ENCODE results near the gene EVA1B. TPM values are rescaled to one million over a fixed set of nuclear protein-coding genes. Genes with fewer than 3 reads are reported as not detected.

The EVA1B gene
- total RNA-seq, 1 experiment from 2014 or later = 5.5 TPM

DNA sequence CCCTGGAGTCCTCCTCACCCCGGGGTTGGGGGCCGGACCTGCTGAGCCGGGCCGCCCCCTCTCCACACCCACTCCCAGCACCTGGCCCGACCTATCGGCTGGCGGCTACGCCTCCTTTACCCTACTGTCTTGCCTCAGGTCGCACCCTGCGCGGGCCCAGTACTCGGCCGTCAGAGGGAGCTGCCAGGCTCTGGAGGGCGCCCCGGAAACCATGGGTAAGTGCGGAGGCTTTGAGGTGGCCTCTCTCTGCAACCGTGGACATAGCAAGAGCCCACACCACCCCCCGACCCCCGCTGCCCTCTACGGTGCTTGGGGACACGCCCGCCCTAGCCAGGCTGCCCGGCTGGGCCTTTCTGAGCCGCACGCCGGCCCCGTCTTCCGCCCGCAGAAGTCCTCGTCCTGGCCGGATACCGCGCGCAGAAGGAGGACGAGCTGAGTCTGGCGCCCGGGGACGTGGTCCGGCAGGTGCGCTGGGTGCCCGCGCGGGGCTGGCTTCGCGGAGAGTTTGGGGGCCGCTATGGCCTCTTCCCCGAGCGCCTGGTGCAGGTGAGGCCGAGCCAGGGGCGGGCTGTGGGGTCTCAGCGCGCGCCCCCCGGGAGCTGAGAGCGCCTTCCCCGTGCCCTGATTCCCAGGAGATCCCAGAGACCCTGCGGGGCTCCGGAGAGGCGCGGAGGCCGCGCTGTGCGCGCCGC is 17.1 kb downstream of the EVA1B start, which contains the start of gene SH3D21:
TSS of gene SH3D21 (plus strand) at position 159 of the 692 bp plus-strand sequence. CDS start at position 212, 53 bp downstream.
- no peak within 1 kb of the TSS for H2BK12ac ChIP-seq (ENCODE audit: insufficient read length, low read depth, low read length)
- no peak within 1 kb of the TSS for H3K4ac ChIP-seq (ENCODE audit: low read depth, low read length)
- H2AFZ ChIP-seq (ENCODE audit: low read length) = no peak within 1 kb of the TSS
- H3K4me1 ChIP-seq (ENCODE audit: insufficient read depth, low read length) = peaks cover 3% of the 10 kb centered on the region; the same call in 1 of the 2 replicates
- peak within 1 kb of the TSS; percentile 48 to 96 (median 96); a peak in 6 of 7 replicates for H3K27ac Mint-ChIP-seq
- H3K36me3 Mint-ChIP-seq (ENCODE audit: insufficient read depth in 1 of 3, low read depth in 3 of 3) = peaks cover 21 to 60% (median 59%) of the 10 kb centered on the region in 3 experiments
- peak within 1 kb of the TSS; percentile 90 for H3K4me2 ChIP-seq (ENCODE audit: insufficient read depth, insufficient read length, low read length)
- H3K56ac ChIP-seq (ENCODE audit: insufficient read length, low read depth, low read length) = no peak within 1 kb of the TSS
- H3K27me3 ChIP-seq (ENCODE audit: insufficient read depth, low read length) = no peaks in the 10 kb centered on the region
- H2BK5ac ChIP-seq (ENCODE audit: insufficient read length, low read length) = no peak within 1 kb of the TSS
- H3K9me3 ChIP-seq (ENCODE audit: control insufficient read depth, low read depth, low read length) = no peaks in the 10 kb centered on the region
- no peaks in the 10 kb centered on the region for H3K9me3 Mint-ChIP-seq
- no peak within 1 kb of the TSS for H4K5ac ChIP-seq (ENCODE audit: insufficient read length, low read depth, low read length)
- H3K79me1 ChIP-seq (ENCODE audit: insufficient read depth, low read depth, low read length, poor library complexity, severe bottlenecking) = no peaks in the 10 kb centered on the region
- H3K4me3 Mint-ChIP-seq = peak within 1 kb of the TSS; percentile 91 to 92
- H3K23ac ChIP-seq (ENCODE audit: insufficient read length, low read depth, low read length) = no peak within 1 kb of the TSS
- H2BK20ac ChIP-seq (ENCODE audit: low read depth, low read length, poor library complexity, severe bottlenecking) = no peak within 1 kb of the TSS
- H4K20me1 ChIP-seq (ENCODE audit: control insufficient read depth, insufficient read depth, insufficient read length) = no peaks in the 10 kb centered on the region
- H3K14ac ChIP-seq (ENCODE audit: insufficient read depth, low read length) = peak within 1 kb of the TSS; percentile 60; the same call in 1 of the 2 replicates
- H2AK5ac ChIP-seq (ENCODE audit: insufficient read length, low read length) = no peak within 1 kb of the TSS
- H3K9ac ChIP-seq (ENCODE audit: extremely low read depth, insufficient read length, low read length) = peak within 1 kb of the TSS; percentile 32
- WGBS (ENCODE audit: extremely low coverage, insufficient read length, low lambda C conversion rate) = no CpG with 5 or more reads among the region's 65 CpGs
- no peak within 1 kb of the TSS; the same call in 1 of the 2 replicates for H2BK15ac ChIP-seq (ENCODE audit: low read depth, low read length)
- H3K79me2 ChIP-seq (ENCODE audit: insufficient read depth, low read length) = no peaks in the 10 kb centered on the region
- no peak within 1 kb of the TSS for H3T11ph ChIP-seq (ENCODE audit: low read length)
- no peak within 1 kb of the TSS for H2BK120ac ChIP-seq (ENCODE audit: low read depth, low read length, poor library complexity, severe bottlenecking)
- peaks cover 8% of the 10 kb centered on the region for H3K23me2 ChIP-seq (ENCODE audit: insufficient read length, low read depth, low read length, poor library complexity, severe bottlenecking)
- H3K18ac ChIP-seq (ENCODE audit: insufficient read length, low read depth, low read length) = peak within 1 kb of the TSS; percentile 24
- peak; percentile 94 for DNase-seq
- no peak within 1 kb of the TSS for H4K91ac ChIP-seq (ENCODE audit: insufficient read length, low read depth, low read length)
- H3K27ac ChIP-seq (ENCODE audit: insufficient read length, low read depth, low read length) = no peak within 1 kb of the TSS
- H3K4me1 Mint-ChIP-seq = peaks cover 16 to 19% of the 10 kb centered on the region in 2 experiments
- H3K27me3 Mint-ChIP-seq (ENCODE audit: low read depth) = no peaks in the 10 kb centered on the region; the same call in 1 of the 2 replicates
- TF ChIP-seq, protein P1, sequence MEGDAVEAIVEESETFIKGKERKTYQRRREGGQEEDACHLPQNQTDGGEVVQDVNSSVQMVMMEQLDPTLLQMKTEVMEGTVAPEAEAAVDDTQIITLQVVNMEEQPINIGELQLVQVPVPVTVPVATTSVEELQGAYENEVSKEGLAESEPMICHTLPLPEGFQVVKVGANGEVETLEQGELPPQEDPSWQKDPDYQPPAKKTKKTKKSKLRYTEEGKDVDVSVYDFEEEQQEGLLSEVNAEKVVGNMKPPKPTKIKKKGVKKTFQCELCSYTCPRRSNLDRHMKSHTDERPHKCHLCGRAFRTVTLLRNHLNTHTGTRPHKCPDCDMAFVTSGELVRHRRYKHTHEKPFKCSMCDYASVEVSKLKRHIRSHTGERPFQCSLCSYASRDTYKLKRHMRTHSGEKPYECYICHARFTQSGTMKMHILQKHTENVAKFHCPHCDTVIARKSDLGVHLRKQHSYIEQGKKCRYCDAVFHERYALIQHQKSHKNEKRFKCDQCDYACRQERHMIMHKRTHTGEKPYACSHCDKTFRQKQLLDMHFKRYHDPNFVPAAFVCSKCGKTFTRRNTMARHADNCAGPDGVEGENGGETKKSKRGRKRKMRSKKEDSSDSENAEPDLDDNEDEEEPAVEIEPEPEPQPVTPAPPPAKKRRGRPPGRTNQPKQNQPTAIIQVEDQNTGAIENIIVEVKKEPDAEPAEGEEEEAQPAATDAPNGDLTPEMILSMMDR (conservative IDR thresholded peaks at IDR 0.05) = peak; percentile 33; the same call in 2 of the 3 replicates
- H4K8ac ChIP-seq (replicated peaks; ENCODE audit: insufficient read length, low read depth, low read length) = no peak within 1 kb of the TSS

Measured in H9 (cell line).